Measurements from ENCODE around the gene MRFAP1.

- TF ChIP-seq CTCF (IDR thresholded peaks at IDR 0.05), result no peak
- TF ChIP-seq POLR2A (IDR thresholded peaks at IDR 0.05), result no peak
Observed at GRCh38 chr4:6639137-6639680, 1.3 kb upstream of the MRFAP1 start.
